Skin epidermis (tissue), 12 donors: ENCODE results near the gene SYT8.
"Not testable (repeated sequence)": the region's sequence is repeated elsewhere in the genome, so short reads cannot be mapped to it uniquely, and the experiment has no call there.

Experiments
- H3K27ac ChIP-seq, 21 experiments: fragments of 200-600 bp; sonication (generic) in 11 of 21; one replicate each; pipeline ENCODE4 v1.5.0; 2020; ENCODE audit warnings: mild to moderate bottlenecking in 3 of 21, inconsistent platforms in 2 of 21, moderate library complexity in 2 of 21
- H3K4me3 ChIP-seq, 7 experiments: fragments of 200-600 bp; sonication (generic) in 2 of 7; one replicate each; pipeline ENCODE4 v1.5.0; 2020; ENCODE audit warnings: inconsistent platforms in 2 of 7, mild to moderate bottlenecking in 2 of 7, moderate library complexity in 1 of 7

The SYT8 gene

DNA sequence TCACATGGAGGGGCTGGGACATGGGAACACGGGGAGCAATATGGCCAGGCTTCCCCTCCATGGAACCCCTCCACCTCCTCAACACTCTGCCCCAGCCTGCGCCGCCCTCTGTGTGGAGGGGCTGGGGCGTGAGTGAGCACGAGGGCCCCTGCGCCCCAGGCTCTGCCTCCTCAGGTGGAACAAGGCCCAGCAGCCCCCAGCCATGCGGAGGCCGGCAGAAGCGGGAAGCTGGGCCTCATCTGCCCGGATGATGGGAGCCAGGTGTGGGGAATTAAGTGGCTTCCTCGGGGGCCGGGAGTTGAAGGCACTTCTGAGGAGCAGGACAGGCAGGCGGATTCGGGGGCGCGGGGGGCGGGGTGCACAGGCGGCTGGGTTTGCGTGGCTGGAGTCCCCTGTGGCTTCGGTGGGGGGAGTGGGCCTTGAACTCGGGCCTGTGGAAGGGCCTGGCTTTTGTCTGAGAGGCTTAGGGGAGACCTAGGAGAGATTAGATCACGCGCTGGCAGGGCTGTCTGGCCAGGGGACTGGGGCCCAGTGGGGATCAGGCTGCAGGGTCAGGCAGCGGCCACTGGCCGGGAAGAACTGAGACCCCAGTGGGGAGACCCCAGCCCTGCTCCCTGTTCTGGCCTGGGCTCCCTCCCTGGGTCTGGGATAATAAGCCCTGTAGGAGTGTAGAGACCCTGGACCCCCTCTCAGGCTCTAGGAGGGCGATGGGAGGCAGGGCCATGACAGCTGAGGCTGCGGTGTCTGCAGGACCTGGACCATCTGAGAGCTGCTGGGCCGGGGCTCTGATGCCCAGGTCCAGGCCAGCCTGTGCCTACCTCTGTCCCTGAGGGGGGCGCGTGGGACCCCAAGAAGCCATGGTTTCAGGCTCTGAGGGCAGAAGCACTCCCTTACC lies 43.6 kb downstream of the SYT8 start:
- Histone ChIP-seq H3K4me3 (no peak overlapping the region), H3K27ac (peak overlapping the region in 16 of 21 experiments; percentile 2 to 84 (median 74))

GRCh38 chr11:1879342-1879940 lies 44.7 kb downstream of the SYT8 start:
- H3K27ac ChIP-seq: peak overlapping the region in 16 of 21 experiments; percentile 12 to 93 (median 82)
- H3K4me3 ChIP-seq: no peak overlapping the region

DNA sequence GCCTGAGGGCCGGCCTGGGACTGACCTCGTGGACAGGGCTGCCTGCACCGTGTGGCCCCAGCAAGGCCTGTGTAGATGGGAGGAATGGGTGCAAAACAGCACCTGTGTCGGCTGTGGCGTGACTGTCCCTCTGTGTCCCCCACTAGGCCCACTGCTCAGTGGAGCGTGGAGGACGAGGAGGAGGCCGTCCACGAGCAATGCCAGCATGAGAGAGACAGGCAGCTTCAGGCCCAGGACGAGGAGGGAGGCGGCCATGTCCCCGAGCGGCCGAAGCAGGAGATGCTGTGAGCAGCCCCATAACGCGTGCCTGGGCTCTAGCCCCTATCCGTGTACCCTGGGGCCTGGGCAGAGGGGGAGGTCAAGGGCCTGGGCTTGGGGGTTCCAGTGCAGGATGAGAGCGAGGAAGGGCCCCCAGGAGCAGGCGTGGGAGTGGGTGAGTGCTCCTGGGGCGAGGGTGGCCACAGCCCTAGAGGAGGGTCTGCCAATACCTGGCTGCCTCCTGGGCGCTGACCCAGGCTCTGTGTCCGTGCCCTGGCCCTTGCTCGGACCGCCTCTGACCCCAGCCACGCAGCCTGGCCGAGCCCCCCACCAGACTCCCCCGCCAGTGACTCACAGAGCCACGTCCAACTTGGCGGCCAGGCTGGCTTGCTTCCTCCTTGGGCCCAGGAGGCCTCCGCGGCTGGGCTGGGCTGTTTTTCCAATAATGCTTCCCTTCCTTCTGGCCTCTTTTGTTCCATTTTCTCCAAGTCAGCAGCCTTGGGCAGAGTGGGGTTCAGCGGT lies 45.3 kb downstream of the SYT8 start:
- peak overlapping the region in 20 of 21 experiments; percentile 12 to 93 (median 82) for H3K27ac ChIP-seq
- H3K4me3 ChIP-seq: no peak overlapping the region

GRCh38 chr11:1880746-1881441 lies 46.1 kb downstream of the SYT8 start:
- Histone ChIP-seq H3K4me3 (no peak overlapping the region), H3K27ac (peak overlapping the region in 20 of 21 experiments; percentile 12 to 93 (median 82))

GRCh38 chr11:1881442-1882264 lies 46.9 kb downstream of the SYT8 start:
- Histone ChIP-seq H3K4me3 (no peak overlapping the region), H3K27ac (peak overlapping the region in 20 of 21 experiments; percentile 12 to 93 (median 82))

DNA sequence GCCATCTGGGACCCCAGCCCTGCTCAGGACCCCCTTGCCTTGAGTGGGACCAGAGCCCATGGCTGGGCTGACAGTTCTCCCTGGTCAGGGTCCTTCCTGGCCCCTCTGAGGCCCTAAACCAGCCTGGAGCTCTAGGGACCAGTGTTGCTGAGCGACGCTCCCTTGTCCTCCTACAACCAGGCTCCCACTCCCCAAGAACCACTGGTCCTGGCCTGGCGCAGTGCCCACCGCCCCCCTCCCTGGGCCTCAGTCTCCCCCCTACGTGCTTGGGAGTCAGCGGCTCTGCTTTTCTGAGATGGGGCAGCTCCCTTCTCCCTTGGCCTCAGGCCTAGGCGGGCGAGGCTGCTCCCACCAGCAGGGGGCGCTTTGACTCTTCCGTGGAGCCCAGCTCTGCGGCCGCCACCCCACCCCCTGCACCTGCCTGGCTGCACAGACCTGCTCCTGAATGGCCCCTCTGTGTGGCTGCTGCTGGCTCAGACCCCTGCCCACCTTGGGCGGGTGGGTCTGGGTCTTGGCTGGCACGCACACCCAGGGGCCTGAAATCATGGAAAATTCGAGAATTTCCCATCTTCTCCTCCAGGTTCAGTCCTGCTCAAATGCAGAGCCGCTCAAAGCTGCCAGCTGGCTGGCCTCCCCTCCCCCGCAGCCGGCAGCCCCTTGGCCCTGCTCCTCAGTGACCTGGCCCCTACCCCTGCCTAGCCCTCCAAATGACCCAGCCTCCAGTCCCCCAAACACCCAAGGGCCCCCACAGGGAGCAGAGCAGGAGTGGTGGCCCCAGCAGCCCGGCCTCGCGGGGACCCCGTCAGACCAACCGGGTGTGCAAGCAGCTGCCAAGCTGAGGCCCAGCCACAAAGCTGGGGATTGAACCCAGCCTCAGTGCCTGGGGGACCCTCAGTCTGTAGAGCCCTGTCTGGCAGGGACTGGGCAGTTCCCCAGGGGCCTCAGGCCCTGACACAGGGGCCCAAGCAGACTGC lies 47.8 kb downstream of the SYT8 start:
- Histone ChIP-seq H3K27ac (peak overlapping the region in 17 of 21 experiments; percentile 4 to 93 (median 82)), H3K4me3 (no peak overlapping the region)

- Histone ChIP-seq H3K4me3 (no peak overlapping the region), H3K27ac (no peak overlapping the region)
Observed at GRCh38 chr11:1883346-1884302, 48.8 kb downstream of the SYT8 start.

- no peak overlapping the region for H3K4me3 ChIP-seq
- no peak overlapping the region for H3K27ac ChIP-seq
Observed at GRCh38 chr11:1884303-1884700, 49.5 kb downstream of the SYT8 start.

- H3K27ac ChIP-seq, H3K4me3 ChIP-seq: not testable (repeated sequence)
Observed at GRCh38 chr11:1886551-1886950, 51.8 kb downstream of the SYT8 start.
